Suprapubic skin (tissue), 4 donors: Measurements from ENCODE around the gene ITSN2.

ENCODE experiments used
- CTCF ChIP-seq, 2 donors: fragments of 200-600 bp in 1 of 2; fragments of 450-650 bp in 1 of 2; sonication (generic) in 1 of 2; IDR thresholded peaks; one replicate each; pipeline ENCODE4 v1.5.1; 2016 to 2019; ENCODE audit warnings: antibody characterized with exemption in 2 of 2, mild to moderate bottlenecking in 1 of 2, moderate library complexity in 1 of 2
- POLR2A ChIP-seq, 2 donors: fragments of 450-650 bp; IDR thresholded peaks; one replicate each; pipeline ENCODE4 v1.6.1; 2017; ENCODE audit warnings: antibody characterized with exemption in 2 of 2, mild to moderate bottlenecking in 2 of 2, moderate library complexity in 2 of 2
- POLR2AphosphoS5 ChIP-seq, 3 donors: sonication (generic); formaldehyde crosslinking; IDR thresholded peaks; one replicate each; pipeline ENCODE4 v1.6.1; 2017; ENCODE audit warnings: antibody characterized with exemption in 3 of 3

- TF ChIP-seq CTCF (IDR thresholded peaks at IDR 0.05) = no peak
- no peak for TF ChIP-seq POLR2A (IDR thresholded peaks at IDR 0.05)
- TF ChIP-seq POLR2AphosphoS5 (IDR thresholded peaks at IDR 0.05) = no peak
Measured at GRCh38 chr2:24159708-24160107, 200.6 kb downstream of the ITSN2 start.
